ENCODE measurements around the gene EDN3. TPM values are rescaled to one million over a fixed set of nuclear protein-coding genes. Genes with fewer than 3 reads are reported as not detected.

EDN3 gene
- total RNA-seq, 1 donor from 2014 or later: 1.7 TPM

- DNase-seq: no peak
These were observed 8.2 kb downstream of the EDN3 start for GRCh38 chr20:59308493-59309201.

GRCh38 chr20:59309218-59309617, 8.8 kb downstream of the EDN3 start:
- DNase-seq: no peak

GRCh38 chr20:59314997-59315396, 14.6 kb downstream of the EDN3 start:
- DNase-seq: no peak

- no peak for DNase-seq
These were observed 16.7 kb downstream of the EDN3 start for GRCh38 chr20:59316911-59317731.

- DNase-seq: no peak
These were observed 17.9 kb downstream of the EDN3 start for GRCh38 chr20:59318201-59318790.

- DNase-seq: no peak
These were observed 18.4 kb downstream of the EDN3 start for GRCh38 chr20:59318803-59319202.

GRCh38 chr20:59320426-59320825, 20.0 kb downstream of the EDN3 start:
- no peak for DNase-seq

GRCh38 chr20:59320854-59321647, 20.6 kb downstream of the EDN3 start:
- DNase-seq: no peak

- DNase-seq: no peak
These were observed 21.7 kb downstream of the EDN3 start for GRCh38 chr20:59322081-59322480.

- no peak for DNase-seq
These were observed 22.4 kb downstream of the EDN3 start for GRCh38 chr20:59322585-59323454.

GRCh38 chr20:59323731-59324130, 23.3 kb downstream of the EDN3 start:
- DNase-seq: no peak

GRCh38 chr20:59324521-59325141, 24.2 kb downstream of the EDN3 start:
- DNase-seq: no peak

- no peak for DNase-seq
These were observed 24.7 kb downstream of the EDN3 start for GRCh38 chr20:59325142-59325523.

GRCh38 chr20:59326188-59326587, 25.8 kb downstream of the EDN3 start:
- no peak for DNase-seq

- no peak for DNase-seq
These were observed 27.7 kb downstream of the EDN3 start for GRCh38 chr20:59328071-59328470.

GRCh38 chr20:59331721-59332329, 31.4 kb downstream of the EDN3 start:
- DNase-seq: no peak

- DNase-seq: no peak
These were observed 32.9 kb downstream of the EDN3 start for GRCh38 chr20:59333260-59333845.

- no peak for DNase-seq
These were observed 33.5 kb downstream of the EDN3 start for GRCh38 chr20:59333951-59334350.

- no peak for DNase-seq
These were observed 34.4 kb downstream of the EDN3 start for GRCh38 chr20:59334651-59335300.

GRCh38 chr20:59335377-59335776, 35.0 kb downstream of the EDN3 start:
- DNase-seq: no peak
